ENCODE results near the gene PRRT4. TPM values are rescaled to one million over a fixed set of nuclear protein-coding genes. Genes with fewer than 3 reads are reported as not detected.

Gene PRRT4
- total and polyA plus RNA-seq, 2 of the 13 experiments (the other 11 are each of a cell fraction or from before 2014, with no cell fraction given): not detected

DNA sequence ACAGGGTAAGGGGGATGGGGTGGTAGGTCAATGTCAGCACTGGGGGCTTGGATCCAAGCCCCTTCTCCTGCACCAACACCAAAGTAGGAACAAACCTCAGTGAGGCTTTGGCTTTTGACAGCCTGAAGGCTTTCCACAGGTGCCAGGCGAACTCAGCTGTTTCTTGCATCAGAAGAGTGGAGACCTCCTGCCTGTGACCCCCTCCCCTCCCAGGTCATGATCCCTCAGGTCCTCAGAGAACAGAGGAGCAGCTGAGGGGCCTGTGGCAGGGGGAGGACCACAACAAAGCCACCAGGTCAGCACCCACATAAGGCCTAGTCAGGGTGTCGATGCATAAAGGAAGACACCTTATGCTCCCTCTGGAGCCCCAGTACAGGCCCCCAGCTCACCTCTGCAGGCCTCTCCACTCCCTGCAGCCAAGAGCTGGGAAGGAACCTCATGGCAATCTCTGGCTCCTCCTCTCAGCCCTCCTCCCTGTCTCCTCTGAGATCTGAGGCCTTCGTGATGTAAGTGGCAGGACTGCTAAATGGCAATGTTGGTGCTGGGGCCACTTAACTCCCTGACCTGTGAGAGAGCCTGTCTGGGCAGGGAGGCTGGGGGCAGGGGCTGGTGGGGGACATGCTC, 19.1 kb upstream of the PRRT4 start:
- in situ Hi-C loops (cut with HindIII; ENCODE audit: extremely low pct_ligation_motif_present, low pct_unique_long_range_greater_than_20kb): loop anchor here (5.0 kb wide), 1 partner anchor 33 kb away; no protein-coding TSS in a partner anchor
- no peak for TF ChIP-seq ZNF274 (CRISPR knock-in tag; IDR thresholded peaks at IDR 0.05)
- no peak for TF ChIP-seq ZNF17 (CRISPR knock-in tag; IDR thresholded peaks at IDR 0.05)
- TF ChIP-seq EZH2 (conservative IDR thresholded peaks at IDR 0.05; ENCODE audit: low read depth, low read length): no peak
- no peak for TF ChIP-seq PAWR (CRISPR knock-in tag; IDR thresholded peaks at IDR 0.05; ENCODE audit: borderline replicate concordance)
- no peak overlapping the region for H3K27ac ChIP-seq (ENCODE audit: extremely low read length, insufficient read depth, low read length)
- H3K36me3 ChIP-seq (replicated peaks in 1 of 2; ENCODE audit: control insufficient read depth in 1 of 2, insufficient read depth in 2 of 2, low read length in 2 of 2): no peaks in the 10 kb centered on the region
- H3K9ac ChIP-seq (ENCODE audit: insufficient read depth, low read depth, low read length): no peak overlapping the region
- no peak overlapping the region for H2AFZ ChIP-seq (ENCODE audit: low read length)
- H3K9me3 ChIP-seq (ENCODE audit: low read length): no peaks in the 10 kb centered on the region
- no peak overlapping the region for H3K4me3 ChIP-seq (replicated peaks in 1 of 3; ENCODE audit: insufficient read depth in 1 of 3, low read depth in 2 of 3, low read length in 3 of 3)
- FAIRE-seq: no peak
- H4K20me1 ChIP-seq (ENCODE audit: insufficient read depth, low read length): 0 out of 2 replicates have a peak, but pooled peaks cover 2% of the 10 kb centered on the region
- ATAC-seq: no peak; the same call in 2 of the 3 replicates
- no peaks in the 10 kb centered on the region for H3K79me2 ChIP-seq (ENCODE audit: insufficient read depth, low read length)
- 14% methylated on average over 2 of the region's 3 CpGs for WGBS (ENCODE audit: low lambda C conversion rate)
- ChIA-PET POLR2A (no interaction called here), CTCF (ENCODE audit: low intra/inter-chr PET ratio, low total read pairs) (no interaction called here)
- peaks cover 1 to 23% of the 10 kb centered on the region in 2 experiments; a peak in 3 of 5 replicates for H3K27me3 ChIP-seq (ENCODE audit: control insufficient read depth in 1 of 2, insufficient read depth in 2 of 2, low read length in 2 of 2)
- BruUV-seq (replicated peaks): no TSS peak
- H3K4me1 ChIP-seq (ENCODE audit: insufficient read depth, low read length): 0 out of 2 replicates have a peak, but pooled peaks cover 2% of the 10 kb centered on the region
- no peak for DNase-seq (ENCODE audit: low spot score)
- H3K4me2 ChIP-seq (ENCODE audit: low read depth, low read length): no peak overlapping the region
- intact Hi-C loops (cut with micrococcal nuclease; ENCODE audit: unreplicated experiment): no loop called here

DNA sequence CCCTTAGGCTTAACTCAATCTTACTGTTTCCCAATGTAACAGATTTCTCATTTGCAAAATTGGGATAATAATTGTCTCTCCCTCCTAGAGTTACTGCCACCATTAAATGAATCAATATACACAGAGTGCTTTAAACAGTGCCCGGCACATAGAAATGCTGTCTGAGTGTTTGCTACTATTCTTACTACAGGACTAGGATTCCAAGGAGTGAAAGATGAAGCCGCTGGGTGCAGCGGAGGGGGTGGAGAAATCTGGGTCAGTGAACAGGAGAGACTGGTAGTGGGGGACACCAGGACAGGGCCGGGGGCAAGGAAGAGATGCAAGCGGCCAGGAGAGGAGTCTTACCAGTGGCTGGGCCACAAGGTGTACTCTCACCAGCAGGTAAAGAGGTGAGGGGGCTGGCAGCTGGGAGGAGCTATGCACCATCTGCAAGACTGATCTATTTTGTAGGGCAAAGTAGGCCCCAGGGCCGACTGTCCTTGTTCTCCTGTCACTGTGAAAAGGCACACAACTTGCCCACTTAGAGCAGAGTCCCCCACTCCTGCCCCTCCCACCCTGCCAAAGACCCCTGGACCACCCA, 18.5 kb upstream of the PRRT4 start:
- Histone ChIP-seq H3K27ac (ENCODE audit: extremely low read length, insufficient read depth, low read length) (no peak overlapping the region), H3K79me2 (ENCODE audit: insufficient read depth, low read length) (no peaks in the 10 kb centered on the region), H3K9ac (ENCODE audit: insufficient read depth, low read depth, low read length) (no peak overlapping the region), H4K20me1 (ENCODE audit: insufficient read depth, low read length) (0 out of 2 replicates have a peak, but pooled peaks cover 2% of the 10 kb centered on the region), H2AFZ (ENCODE audit: low read length) (no peak overlapping the region), H3K27me3 (ENCODE audit: control insufficient read depth in 1 of 2, insufficient read depth in 2 of 2, low read length in 2 of 2) (peaks cover 1 to 23% of the 10 kb centered on the region in 2 experiments; a peak in 3 of 5 replicates), H3K4me1 (ENCODE audit: insufficient read depth, low read length) (no peaks in the 10 kb centered on the region), H3K36me3 (replicated peaks in 1 of 2; ENCODE audit: control insufficient read depth in 1 of 2, insufficient read depth in 2 of 2, low read length in 2 of 2) (no peaks in the 10 kb centered on the region), H3K9me3 (ENCODE audit: low read length) (no peaks in the 10 kb centered on the region), H3K4me3 (replicated peaks in 1 of 3; ENCODE audit: insufficient read depth in 1 of 3, low read depth in 2 of 3, low read length in 3 of 3) (no peak overlapping the region), H3K4me2 (ENCODE audit: low read depth, low read length) (no peak overlapping the region)
- DNase-seq (ENCODE audit: low spot score) (no peak), ATAC-seq (no peak), FAIRE-seq (no peak)
- WGBS (ENCODE audit: low lambda C conversion rate): 40% methylated on average over 5 of the region's 6 CpGs
- intact Hi-C loops (cut with micrococcal nuclease; ENCODE audit: unreplicated experiment) (no loop called here), in situ Hi-C loops (cut with HindIII; ENCODE audit: extremely low pct_ligation_motif_present, low pct_unique_long_range_greater_than_20kb) (loop anchor here (5.0 kb wide), 1 partner anchor 33 kb away; no protein-coding TSS in a partner anchor)
- BruUV-seq (replicated peaks): no TSS peak
- TF ChIP-seq, protein P1, sequence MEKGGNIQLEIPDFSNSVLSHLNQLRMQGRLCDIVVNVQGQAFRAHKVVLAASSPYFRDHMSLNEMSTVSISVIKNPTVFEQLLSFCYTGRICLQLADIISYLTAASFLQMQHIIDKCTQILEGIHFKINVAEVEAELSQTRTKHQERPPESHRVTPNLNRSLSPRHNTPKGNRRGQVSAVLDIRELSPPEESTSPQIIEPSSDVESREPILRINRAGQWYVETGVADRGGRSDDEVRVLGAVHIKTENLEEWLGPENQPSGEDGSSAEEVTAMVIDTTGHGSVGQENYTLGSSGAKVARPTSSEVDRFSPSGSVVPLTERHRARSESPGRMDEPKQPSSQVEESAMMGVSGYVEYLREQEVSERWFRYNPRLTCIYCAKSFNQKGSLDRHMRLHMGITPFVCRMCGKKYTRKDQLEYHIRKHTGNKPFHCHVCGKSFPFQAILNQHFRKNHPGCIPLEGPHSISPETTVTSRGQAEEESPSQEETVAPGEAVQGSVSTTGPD (CRISPR knock-in tag; IDR thresholded peaks at IDR 0.05): no peak
- no peak for TF ChIP-seq ZNF883 (CRISPR knock-in tag; IDR thresholded peaks at IDR 0.05; ENCODE audit: not compliant biosample characterization)
- no peak for TF ChIP-seq TOPORS (CRISPR knock-in tag; IDR thresholded peaks at IDR 0.05)
- ChIA-PET CTCF (ENCODE audit: low intra/inter-chr PET ratio, low total read pairs) (no interaction called here), POLR2A (no interaction called here)

All from HepG2 (cell line).